Osteocyte (in vitro differentiated cells): ENCODE measurements around the gene DTX1. TPM values are rescaled to one million over a fixed set of nuclear protein-coding genes. Genes with fewer than 3 reads are reported as not detected.
"Not testable (repeated sequence)": the region's sequence is repeated elsewhere in the genome, so short reads cannot be mapped to it uniquely, and the experiment has no call there.

Source experiments
- DNase-seq: peaks from one replicate; pipeline ENCODE4 v3.0.0; 2021; ENCODE audit warnings: mixed read lengths; ENCODE audit not compliant: unreplicated experiment; ENCODE audit errors: extremely low spot score
- H3K27ac Mint-ChIP-seq: one replicate; pipeline ENCODE4 v1.8.0; 2021; ENCODE audit warnings: mild to moderate bottlenecking, mixed read lengths; ENCODE audit not compliant: unreplicated experiment
- H3K27me3 Mint-ChIP-seq: one replicate; pipeline ENCODE4 v1.8.0; 2021; ENCODE audit warnings: mixed read lengths; ENCODE audit not compliant: unreplicated experiment
- H3K36me3 Mint-ChIP-seq: one replicate; pipeline ENCODE4 v1.8.0; 2021; ENCODE audit warnings: mixed read lengths; ENCODE audit not compliant: unreplicated experiment
- H3K4me1 Mint-ChIP-seq: one replicate; pipeline ENCODE4 v1.8.0; 2021; ENCODE audit warnings: mixed read lengths; ENCODE audit not compliant: unreplicated experiment
- H3K4me3 Mint-ChIP-seq: one replicate; pipeline ENCODE4 v1.8.0; 2021; ENCODE audit warnings: mild to moderate bottlenecking, moderate library complexity, mixed read lengths; ENCODE audit not compliant: unreplicated experiment
- H3K9me3 Mint-ChIP-seq: one replicate; pipeline ENCODE4 v1.8.0; 2021; ENCODE audit warnings: mixed read lengths; ENCODE audit not compliant: unreplicated experiment
- total RNA-seq: library from RNA; stranded (reverse); gene quantifications from 2 replicates; pipeline ENCODE4 v1.2.1, GENCODE V29; 2021
- TF ChIP-seq, protein P1 (sequence below): fragments of 200-600 bp; sonication (generic); IDR thresholded peaks from 2 replicates; pipeline ENCODE4 v1.5.0; 2021; ENCODE audit warnings: antibody characterized with exemption, mild to moderate bottlenecking, moderate library complexity

The DTX1 gene
- total RNA-seq, 1 donor from 2014 or later, result not detected

DNA sequence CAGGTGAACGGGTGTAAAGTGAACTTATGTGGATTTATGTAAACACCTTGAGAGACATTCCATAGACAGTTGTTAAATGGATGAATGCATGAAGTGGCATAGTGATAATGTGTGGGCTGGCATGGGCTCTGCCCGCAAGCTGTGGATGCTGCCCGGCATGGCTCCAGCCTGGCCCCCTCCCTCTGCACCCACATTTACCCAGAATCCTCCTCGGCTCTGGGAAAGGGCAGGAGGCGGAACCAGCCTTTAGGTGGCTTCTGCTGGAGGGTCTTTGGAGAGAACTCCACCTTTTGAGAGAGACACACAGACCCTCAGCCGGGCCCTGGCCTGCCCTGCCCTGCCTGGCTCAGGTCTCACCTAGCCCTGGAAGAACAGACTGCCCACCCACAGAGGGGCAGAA lies 60.3 kb downstream of the DTX1 start:
- TF ChIP-seq, protein P1, sequence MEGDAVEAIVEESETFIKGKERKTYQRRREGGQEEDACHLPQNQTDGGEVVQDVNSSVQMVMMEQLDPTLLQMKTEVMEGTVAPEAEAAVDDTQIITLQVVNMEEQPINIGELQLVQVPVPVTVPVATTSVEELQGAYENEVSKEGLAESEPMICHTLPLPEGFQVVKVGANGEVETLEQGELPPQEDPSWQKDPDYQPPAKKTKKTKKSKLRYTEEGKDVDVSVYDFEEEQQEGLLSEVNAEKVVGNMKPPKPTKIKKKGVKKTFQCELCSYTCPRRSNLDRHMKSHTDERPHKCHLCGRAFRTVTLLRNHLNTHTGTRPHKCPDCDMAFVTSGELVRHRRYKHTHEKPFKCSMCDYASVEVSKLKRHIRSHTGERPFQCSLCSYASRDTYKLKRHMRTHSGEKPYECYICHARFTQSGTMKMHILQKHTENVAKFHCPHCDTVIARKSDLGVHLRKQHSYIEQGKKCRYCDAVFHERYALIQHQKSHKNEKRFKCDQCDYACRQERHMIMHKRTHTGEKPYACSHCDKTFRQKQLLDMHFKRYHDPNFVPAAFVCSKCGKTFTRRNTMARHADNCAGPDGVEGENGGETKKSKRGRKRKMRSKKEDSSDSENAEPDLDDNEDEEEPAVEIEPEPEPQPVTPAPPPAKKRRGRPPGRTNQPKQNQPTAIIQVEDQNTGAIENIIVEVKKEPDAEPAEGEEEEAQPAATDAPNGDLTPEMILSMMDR, result no peak
- peaks cover 26% of the 10 kb centered on the region for H3K27me3 Mint-ChIP-seq
- no peak for DNase-seq

DNA sequence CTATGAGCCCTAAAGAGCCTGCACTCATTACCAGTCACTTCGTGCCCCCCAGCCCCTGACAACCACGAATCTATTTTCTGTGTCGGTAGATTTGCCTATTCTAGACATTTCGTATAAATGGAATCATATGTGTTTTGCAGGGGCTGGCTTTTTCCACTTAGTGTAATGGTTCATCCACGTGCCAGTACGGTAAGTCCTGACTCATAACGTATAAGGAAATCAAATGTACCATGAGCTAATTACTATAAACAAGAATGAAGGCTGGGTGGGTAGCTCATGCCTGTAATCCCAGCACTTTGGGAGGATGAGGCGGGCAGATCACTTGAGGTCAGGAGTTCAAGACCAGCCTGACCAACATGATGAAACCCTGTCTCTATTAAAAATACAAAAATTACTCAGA lies 61.2 kb downstream of the DTX1 start:
- not testable (repeated sequence) for DNase-seq, H3K36me3 Mint-ChIP-seq, H3K9me3 Mint-ChIP-seq, H3K4me3 Mint-ChIP-seq, H3K27ac Mint-ChIP-seq, H3K4me1 Mint-ChIP-seq
- H3K27me3 Mint-ChIP-seq, result peaks cover 27% of the 10 kb centered on the region

More for the DNA sequence above, 60.3 kb downstream of the DTX1 start:
- Mint-ChIP-seq H3K4me3 (no peak overlapping the region), H3K9me3 (no peaks in the 10 kb centered on the region), H3K27ac (no peak overlapping the region), H3K36me3 (no peaks in the 10 kb centered on the region), H3K4me1 (no peaks in the 10 kb centered on the region)

DNA sequence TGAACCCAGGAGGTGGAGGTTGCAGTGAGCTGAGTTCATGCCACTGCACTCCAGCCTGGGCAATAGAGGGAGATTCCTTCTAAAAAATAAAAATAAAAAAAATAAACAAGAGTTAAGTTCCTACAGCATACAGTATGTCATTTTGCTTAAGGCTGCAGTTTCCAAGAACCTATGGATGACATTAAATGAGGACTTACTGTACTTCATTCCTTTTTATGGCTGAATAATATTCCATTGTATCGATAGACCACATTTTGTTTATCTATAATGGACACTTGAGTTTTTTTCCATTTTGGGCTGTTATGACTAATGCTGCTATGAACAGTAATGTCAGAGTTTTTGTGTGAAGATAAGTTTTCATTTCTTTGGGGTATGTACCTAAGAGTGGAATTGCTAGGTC lies 61.6 kb downstream of the DTX1 start:
- Mint-ChIP-seq H3K36me3 (no peaks in the 10 kb centered on the region), H3K4me3 (no peak overlapping the region), H3K4me1 (no peaks in the 10 kb centered on the region), H3K27ac (no peak overlapping the region), H3K27me3 (peaks cover 27% of the 10 kb centered on the region), H3K9me3 (peaks cover 6% of the 10 kb centered on the region)
- TF ChIP-seq, protein P1, result no peak
- DNase-seq, result no peak

DNA sequence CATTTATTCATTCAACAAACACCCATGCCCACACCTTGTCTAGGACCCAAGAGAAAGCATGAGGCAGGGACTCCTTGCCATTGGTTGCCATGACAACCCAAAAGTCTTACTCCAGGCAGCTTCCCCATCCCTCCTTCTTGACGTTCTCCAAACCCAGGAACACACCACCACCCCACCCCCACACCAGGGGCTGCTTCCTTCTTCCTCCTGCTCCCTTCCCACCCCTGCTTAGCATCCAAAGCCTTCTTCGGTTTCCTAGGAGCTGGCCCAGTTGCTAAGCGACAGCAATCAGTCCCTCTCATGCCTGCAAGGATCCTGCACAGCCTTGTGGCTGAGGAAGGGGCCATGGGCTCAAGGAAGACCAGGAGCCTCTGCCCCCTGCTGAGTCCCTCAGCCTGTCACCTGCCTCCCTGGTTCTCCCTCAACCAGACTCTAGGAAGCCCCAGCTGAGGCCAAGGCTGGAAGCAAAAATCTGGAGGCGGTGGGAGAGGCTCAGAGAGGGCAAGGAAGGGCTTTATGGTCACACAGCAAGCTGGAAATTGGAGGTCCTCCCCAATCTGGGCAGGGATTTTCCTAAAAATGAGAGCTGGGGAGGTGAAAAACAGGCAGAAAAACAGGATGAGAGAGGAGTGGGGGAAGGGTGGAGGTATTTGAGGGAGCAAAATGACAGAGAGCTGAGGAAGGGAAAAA lies 63.6 kb downstream of the DTX1 start:
- DNase-seq, result no peak
- peaks cover 28% of the 10 kb centered on the region for H3K27me3 Mint-ChIP-seq
- H3K4me1 Mint-ChIP-seq, result no peaks in the 10 kb centered on the region
- peaks cover 10% of the 10 kb centered on the region for H3K9me3 Mint-ChIP-seq
- H3K36me3 Mint-ChIP-seq, result no peaks in the 10 kb centered on the region
- H3K27ac Mint-ChIP-seq, result no peak overlapping the region
- no peak overlapping the region for H3K4me3 Mint-ChIP-seq
- TF ChIP-seq, protein P1, result no peak

DNA sequence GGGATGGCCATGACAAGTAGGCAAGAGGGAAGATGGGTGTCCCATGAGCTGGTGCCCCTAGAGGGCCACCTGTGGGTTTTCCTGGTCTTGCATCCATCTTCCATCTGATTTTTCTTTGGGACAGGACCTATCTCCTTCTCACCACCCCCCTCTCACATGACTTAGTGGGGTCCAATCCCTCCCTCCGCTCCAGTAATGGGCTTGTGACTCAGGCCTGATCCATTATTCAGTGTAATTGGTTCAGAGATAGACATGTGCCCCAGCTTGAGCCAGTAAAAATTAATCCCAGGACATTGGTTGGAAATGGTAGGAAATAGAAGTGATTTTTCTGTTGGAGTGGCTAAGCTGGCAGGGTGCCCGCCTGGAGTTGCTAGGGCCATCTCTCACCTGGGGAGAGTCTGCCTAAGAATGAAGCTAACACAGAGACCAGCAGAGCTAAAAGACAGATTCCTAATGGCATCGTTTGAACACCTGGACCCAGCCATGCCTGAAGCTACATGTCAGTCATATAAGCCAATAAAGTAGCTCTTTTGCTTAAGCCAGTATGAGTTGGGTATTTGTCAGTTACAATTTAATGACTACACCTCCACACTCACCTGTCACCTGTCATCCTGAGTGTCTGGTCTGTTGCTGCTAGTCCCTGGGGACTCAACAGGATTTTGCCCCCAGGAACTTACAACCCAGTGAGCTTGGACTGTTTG lies 64.3 kb downstream of the DTX1 start:
- H3K27ac Mint-ChIP-seq, result no peak overlapping the region
- no peaks in the 10 kb centered on the region for H3K36me3 Mint-ChIP-seq
- peaks cover 32% of the 10 kb centered on the region for H3K27me3 Mint-ChIP-seq

More for the DNA sequence above, 64.3 kb downstream of the DTX1 start:
- DNase-seq, result no peak
- TF ChIP-seq, protein P1, result no peak
- Mint-ChIP-seq H3K4me3 (no peak overlapping the region), H3K4me1 (no peaks in the 10 kb centered on the region), H3K9me3 (peaks cover 10% of the 10 kb centered on the region)
